Activated naive CD4-positive, alpha-beta T cell treated with anti-CD3 and anti-CD28 coated beads, Interleukin-2, amount 50 U/mL, for 72 hours (primary cell): ENCODE measurements around the gene GALNTL6. TPM values are rescaled to one million over a fixed set of nuclear protein-coding genes. Genes with fewer than 3 reads are reported as not detected.

ENCODE experiments used
- ATAC-seq, 2 donors: fragments of 150-1000 bp; cut with Tn5 transposase; 2 replicates each; pipeline ENCODE4 v1.10.0; 2021; ENCODE audit warnings: mild to moderate bottlenecking in 2 of 2, moderate library complexity in 2 of 2
- DNase-seq, 2 donors: peaks; one replicate each; pipeline ENCODE4 v3.0.0; 2021 to 2022; ENCODE audit warnings: low spot score in 2 of 2
- H3K27ac Mint-ChIP-seq, 2 donors: one replicate each; pipeline ENCODE4 v1.8.0; 2022; ENCODE audit warnings: mild to moderate bottlenecking in 2 of 2, mixed read lengths in 2 of 2
- H3K36me3 Mint-ChIP-seq, 2 donors: one replicate each; pipeline ENCODE4 v1.8.0; 2022; ENCODE audit warnings: mixed read lengths in 2 of 2
- H3K9me3 Mint-ChIP-seq, 2 donors: one replicate each; pipeline ENCODE4 v1.8.0; 2022; ENCODE audit warnings: mixed read lengths in 2 of 2
- total RNA-seq, 2 donors: library from RNA; stranded (reverse); gene quantifications; one replicate each; pipeline ENCODE4 v1.2.3, GENCODE V29; 2022

Gene GALNTL6
- total RNA-seq, 2 donors from 2014 or later: not detected

- Mint-ChIP-seq H3K9me3 (peaks cover 5 to 14% of the 10 kb centered on the region in 2 donors), H3K36me3 (no peaks in the 10 kb centered on the region), H3K27ac (no peak overlapping the region)
- ATAC-seq: no peak
- DNase-seq: no peak
These were observed 36.5 kb downstream of the GALNTL6 start for GRCh38 chr4:171849686-171850222.

- DNase-seq (no peak), ATAC-seq (no peak)
- Mint-ChIP-seq H3K9me3 (peaks cover 5 to 18% of the 10 kb centered on the region in 2 donors), H3K36me3 (no peaks in the 10 kb centered on the region), H3K27ac (no peak overlapping the region)
These were observed 38.1 kb downstream of the GALNTL6 start for GRCh38 chr4:171851295-171851694.

GRCh38 chr4:171857302-171858012, 44.3 kb downstream of the GALNTL6 start:
- Mint-ChIP-seq H3K36me3 (no peaks in the 10 kb centered on the region), H3K27ac (no peak overlapping the region), H3K9me3 (peaks cover 5 to 13% of the 10 kb centered on the region in 2 donors)
- no peak for DNase-seq
- ATAC-seq: no peak

DNA sequence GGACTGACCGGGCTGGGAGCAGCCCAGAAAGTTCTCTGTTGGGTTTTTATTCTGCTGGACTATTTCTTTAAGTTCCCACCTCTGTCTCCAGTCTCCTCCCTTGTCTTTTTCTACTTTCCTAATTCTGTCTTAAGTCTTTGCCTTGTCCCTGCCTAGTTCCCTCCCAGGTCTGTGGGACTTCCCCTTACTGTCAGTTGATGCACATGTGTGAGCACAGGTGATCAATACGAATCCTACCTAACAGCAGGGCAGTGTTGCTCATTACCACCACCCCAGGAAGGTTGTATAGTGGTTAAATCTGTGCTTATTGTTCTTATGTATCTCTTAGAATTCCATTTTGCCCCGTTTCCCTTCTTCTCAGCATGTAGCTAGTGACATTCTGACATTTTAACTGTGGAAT, 62.1 kb downstream of the GALNTL6 start:
- Mint-ChIP-seq H3K36me3 (no peaks in the 10 kb centered on the region), H3K9me3 (peaks cover 3 to 9% of the 10 kb centered on the region in 2 donors), H3K27ac (no peak overlapping the region)
- ATAC-seq (no peak), DNase-seq (no peak)

GRCh38 chr4:171876636-171877035, 63.4 kb downstream of the GALNTL6 start:
- ATAC-seq (no peak), DNase-seq (no peak)
- no peak overlapping the region for H3K27ac Mint-ChIP-seq
- no peaks in the 10 kb centered on the region for H3K36me3 Mint-ChIP-seq
- H3K9me3 Mint-ChIP-seq: peaks cover 4 to 9% of the 10 kb centered on the region in 2 donors

GRCh38 chr4:171880136-171880535, 66.9 kb downstream of the GALNTL6 start:
- ATAC-seq: no peak
- DNase-seq: no peak
- peaks cover 4% of the 10 kb centered on the region in 2 donors for H3K9me3 Mint-ChIP-seq
- no peak overlapping the region for H3K27ac Mint-ChIP-seq
- no peaks in the 10 kb centered on the region for H3K36me3 Mint-ChIP-seq

DNA sequence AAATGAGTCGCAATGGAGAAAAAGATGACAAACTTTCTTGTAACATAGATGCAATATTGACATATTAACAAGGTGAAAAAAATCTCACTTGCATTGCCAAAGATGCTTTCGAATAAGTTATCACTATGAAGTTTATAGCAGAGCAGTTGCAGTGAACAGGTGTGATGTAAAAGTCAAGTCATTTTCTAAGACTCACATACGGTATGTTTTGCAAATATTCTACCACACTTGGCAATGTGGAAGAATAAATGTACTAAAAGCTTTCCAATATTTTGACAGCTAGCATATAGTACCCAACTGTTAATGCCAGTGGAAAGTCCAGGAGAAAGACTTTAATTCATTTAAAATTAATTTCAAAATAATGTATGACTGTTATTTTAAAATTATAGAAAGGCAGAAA, 76.5 kb downstream of the GALNTL6 start:
- no peaks in the 10 kb centered on the region for H3K36me3 Mint-ChIP-seq
- H3K27ac Mint-ChIP-seq: no peak overlapping the region
- no peak for ATAC-seq

GRCh38 chr4:171891038-171891437, 77.8 kb downstream of the GALNTL6 start:
- H3K36me3 Mint-ChIP-seq: no peaks in the 10 kb centered on the region
- ATAC-seq (no peak), DNase-seq (no peak)
- peaks cover 13 to 14% of the 10 kb centered on the region in 2 donors for H3K9me3 Mint-ChIP-seq
- no peak overlapping the region for H3K27ac Mint-ChIP-seq

More for the DNA sequence above, 76.5 kb downstream of the GALNTL6 start:
- H3K9me3 Mint-ChIP-seq: peaks cover 5% of the 10 kb centered on the region in 2 donors
- DNase-seq: no peak

DNA sequence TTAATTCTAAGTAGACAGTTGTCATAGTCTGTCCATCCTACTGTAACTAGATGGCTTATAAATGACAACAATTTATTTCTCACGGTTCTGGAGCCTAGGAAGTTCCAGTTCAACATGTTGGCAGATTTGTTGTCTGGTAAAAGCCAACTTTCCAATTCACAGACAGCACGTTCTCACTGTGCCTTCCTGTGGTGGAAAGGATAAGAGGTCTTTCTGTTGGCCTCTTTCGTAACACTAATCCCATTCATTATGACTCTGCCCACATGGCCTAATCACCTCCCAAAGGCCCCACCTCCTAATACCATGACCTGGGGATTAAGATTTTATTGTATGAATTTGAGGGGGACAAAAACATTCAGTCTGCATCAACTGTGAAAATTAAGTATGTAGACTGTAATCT, 83.2 kb downstream of the GALNTL6 start:
- ATAC-seq (no peak), DNase-seq (no peak)
- H3K27ac Mint-ChIP-seq: no peak overlapping the region
- H3K9me3 Mint-ChIP-seq: peaks cover 11 to 13% of the 10 kb centered on the region in 2 donors
- H3K36me3 Mint-ChIP-seq: no peaks in the 10 kb centered on the region

DNA sequence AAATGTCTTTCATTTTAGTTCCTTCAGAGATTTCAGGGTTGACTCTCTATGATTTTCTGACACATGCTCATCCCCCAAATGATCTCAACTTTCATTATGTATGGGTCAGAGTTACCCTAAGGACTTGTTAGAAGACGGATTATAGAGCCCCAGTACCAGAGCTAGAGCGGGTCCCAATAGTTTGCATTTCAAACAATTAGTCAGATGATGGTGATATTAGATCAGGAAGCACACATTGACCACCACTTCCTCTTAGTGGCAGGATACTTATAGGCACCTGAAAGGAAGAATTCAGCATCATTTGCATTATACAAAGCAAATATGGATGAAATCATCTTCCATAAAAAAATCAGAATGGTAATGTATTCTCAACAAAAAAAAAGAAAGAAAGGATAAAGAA, 106.1 kb downstream of the GALNTL6 start:
- Mint-ChIP-seq H3K27ac (no peak overlapping the region), H3K9me3 (peaks cover 0 to 12% of the 10 kb centered on the region in 2 donors), H3K36me3 (peaks cover 0 to 4% of the 10 kb centered on the region in 2 donors)
- no peak for ATAC-seq
- DNase-seq: no peak

DNA sequence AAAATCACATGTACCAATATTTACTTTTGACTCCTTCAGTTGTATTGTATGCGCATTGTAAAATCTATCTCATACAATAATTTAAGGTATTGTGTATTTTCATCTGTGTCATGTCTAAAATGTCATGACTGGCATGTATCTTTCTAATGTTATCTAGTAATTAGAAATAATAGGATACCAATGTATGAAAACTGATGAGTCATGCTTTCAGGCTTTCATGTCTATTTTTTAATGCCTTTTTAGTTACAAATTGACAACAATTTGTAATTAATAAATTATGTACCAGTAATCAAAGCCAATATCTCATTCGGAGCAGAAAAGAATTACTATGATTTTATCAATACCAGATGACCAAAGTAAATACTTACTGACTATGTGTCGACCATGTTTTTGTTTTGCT, 107.7 kb downstream of the GALNTL6 start:
- Mint-ChIP-seq H3K9me3 (peaks cover 0 to 17% of the 10 kb centered on the region in 2 donors), H3K36me3 (peaks cover 0 to 4% of the 10 kb centered on the region in 2 donors), H3K27ac (no peak overlapping the region)
- DNase-seq (no peak), ATAC-seq (no peak)

GRCh38 chr4:171924746-171925376, 111.7 kb downstream of the GALNTL6 start:
- Mint-ChIP-seq H3K36me3 (peaks cover 0 to 2% of the 10 kb centered on the region in 2 donors), H3K9me3 (peaks cover 5 to 11% of the 10 kb centered on the region in 2 donors), H3K27ac (no peak overlapping the region)
- ATAC-seq (no peak), DNase-seq (no peak)

DNA sequence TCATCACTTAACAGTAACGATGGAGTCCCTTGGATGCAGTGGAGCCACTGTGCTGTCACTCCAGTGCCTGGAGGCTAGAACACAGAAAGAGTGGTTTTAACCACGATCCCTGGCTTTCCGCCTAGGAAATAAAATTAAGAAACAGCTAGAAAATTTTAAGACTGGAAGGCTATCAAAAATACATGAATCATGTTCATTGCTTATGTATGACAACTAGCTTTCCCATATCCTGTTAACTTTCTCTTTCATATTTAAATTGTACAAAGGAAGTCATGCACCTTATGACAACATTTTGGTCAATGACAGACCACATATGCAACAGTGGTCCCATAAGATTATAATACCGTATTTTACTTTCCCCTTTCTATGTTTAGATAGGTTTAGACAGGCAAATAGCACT, 115.1 kb downstream of the GALNTL6 start:
- ATAC-seq (no peak), DNase-seq (no peak)
- Mint-ChIP-seq H3K9me3 (peaks cover 9 to 13% of the 10 kb centered on the region in 2 donors), H3K36me3 (peaks cover 0 to 5% of the 10 kb centered on the region in 2 donors), H3K27ac (no peak overlapping the region)

DNA sequence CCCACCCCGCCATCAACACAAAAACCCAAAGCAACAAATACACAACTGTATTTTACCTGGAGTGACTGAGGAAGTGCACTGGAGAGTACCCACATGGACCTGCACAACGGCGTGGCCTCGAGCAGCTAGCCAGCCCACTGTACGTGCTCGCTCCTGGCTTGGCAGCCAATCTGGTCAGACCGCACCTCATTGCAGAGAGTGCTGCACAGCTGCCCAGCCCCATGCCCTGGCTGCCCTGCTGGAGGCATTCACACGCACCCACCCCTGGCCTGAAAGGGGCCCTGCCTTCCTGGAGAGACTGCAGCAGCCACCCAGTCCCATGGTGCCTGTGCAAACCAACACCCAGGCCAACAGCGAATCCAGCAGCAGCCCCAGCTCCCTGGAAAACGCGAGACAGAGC, 116.3 kb downstream of the GALNTL6 start:
- H3K36me3 Mint-ChIP-seq: peaks cover 0 to 5% of the 10 kb centered on the region in 2 donors
- ATAC-seq (no peak), DNase-seq (no peak)
- peaks cover 9 to 13% of the 10 kb centered on the region in 2 donors for H3K9me3 Mint-ChIP-seq
- H3K27ac Mint-ChIP-seq: no peak overlapping the region

- Mint-ChIP-seq H3K9me3 (peaks cover 12 to 13% of the 10 kb centered on the region in 2 donors), H3K27ac (no peak overlapping the region), H3K36me3 (peaks cover 0 to 5% of the 10 kb centered on the region in 2 donors)
- no peak for DNase-seq
- ATAC-seq: no peak
These were observed 116.7 kb downstream of the GALNTL6 start for GRCh38 chr4:171929907-171930306.

DNA sequence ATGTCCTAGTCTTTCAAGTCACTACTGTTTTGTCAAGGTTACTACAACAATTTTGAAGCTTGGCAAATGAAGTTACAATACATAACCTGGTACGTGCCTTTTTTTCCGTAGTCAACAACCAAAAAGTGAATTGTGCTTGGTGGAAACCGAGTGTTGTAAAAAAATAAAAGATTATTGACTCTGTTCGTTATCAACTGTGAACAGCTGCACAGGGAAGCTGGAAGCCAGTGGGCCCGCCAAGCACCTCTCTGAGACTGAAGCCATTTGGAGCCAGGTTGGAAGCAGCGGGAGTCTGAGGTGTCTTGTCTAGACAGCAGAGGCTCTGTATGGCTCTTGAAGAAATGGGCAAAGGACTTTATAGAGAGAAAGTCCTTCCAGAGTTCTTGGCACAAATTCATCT, 119.0 kb downstream of the GALNTL6 start:
- H3K9me3 Mint-ChIP-seq: peaks cover 10 to 15% of the 10 kb centered on the region in 2 donors
- ATAC-seq: no peak

GRCh38 chr4:171940656-171941055, 127.5 kb downstream of the GALNTL6 start:
- DNase-seq: no peak
- no peak for ATAC-seq
- Mint-ChIP-seq H3K36me3 (no peaks in the 10 kb centered on the region), H3K27ac (no peak overlapping the region), H3K9me3 (peaks cover 4 to 5% of the 10 kb centered on the region in 2 donors)

More for the DNA sequence above, 119.0 kb downstream of the GALNTL6 start:
- no peak for DNase-seq
- H3K36me3 Mint-ChIP-seq: peaks cover 0 to 5% of the 10 kb centered on the region in 2 donors
- no peak overlapping the region for H3K27ac Mint-ChIP-seq
